HFFc6 (cell line): ENCODE data around the gene XPA. TPM values are rescaled to one million over a fixed set of nuclear protein-coding genes. Genes with fewer than 3 reads are reported as not detected.

Experiments used
- DNase-seq: peaks from one replicate; pipeline ENCODE4 v3.0.0-alpha.2; 2018
- H3K27ac Mint-ChIP-seq: 2 replicates; pipeline ENCODE4 v1.8.0; 2020; ENCODE audit warnings: mild to moderate bottlenecking, mixed read lengths
- H3K27me3 Mint-ChIP-seq: 2 replicates; pipeline ENCODE4 v1.8.0; 2021; ENCODE audit warnings: mild to moderate bottlenecking, moderate library complexity, mixed read lengths; ENCODE audit not compliant: insufficient read depth
- H3K36me3 Mint-ChIP-seq: 2 replicates; pipeline ENCODE4 v1.8.0; 2021; ENCODE audit warnings: low read depth, mixed read lengths
- H3K4me1 Mint-ChIP-seq: 2 replicates; pipeline ENCODE4 v1.8.0; 2020; ENCODE audit warnings: low read depth, mixed read lengths
- H3K4me3 Mint-ChIP-seq: 2 replicates; pipeline ENCODE4 v1.8.0; 2020; ENCODE audit warnings: mild to moderate bottlenecking, moderate library complexity, mixed read lengths
- H3K9me3 Mint-ChIP-seq: 2 replicates; pipeline ENCODE4 v1.8.0; 2020; ENCODE audit warnings: mild to moderate bottlenecking, mixed read lengths
- total RNA-seq, 6 experiments: library from RNA; stranded (reverse); fragmentation: NEBNext Ultra II Directional; extraction: Animal tissue kit (Norgen Biotek cat#: 25700); gene quantifications; 2 replicates in 1 of 6; 3 replicates in 5 of 6; pipeline ENCODE4 v1.2.3, GENCODE V29; 2021
- TF ChIP-seq, protein P1 (sequence below): fragments of 200-600 bp; sonication (generic); IDR thresholded peaks from 2 replicates; pipeline ENCODE4 v1.5.0; 2021; ENCODE audit warnings: antibody characterized with exemption, mild to moderate bottlenecking

XPA gene
- total RNA-seq, 6 experiments from 2014 or later: 6.5 to 10.7 (median 9.6) TPM

DNA sequence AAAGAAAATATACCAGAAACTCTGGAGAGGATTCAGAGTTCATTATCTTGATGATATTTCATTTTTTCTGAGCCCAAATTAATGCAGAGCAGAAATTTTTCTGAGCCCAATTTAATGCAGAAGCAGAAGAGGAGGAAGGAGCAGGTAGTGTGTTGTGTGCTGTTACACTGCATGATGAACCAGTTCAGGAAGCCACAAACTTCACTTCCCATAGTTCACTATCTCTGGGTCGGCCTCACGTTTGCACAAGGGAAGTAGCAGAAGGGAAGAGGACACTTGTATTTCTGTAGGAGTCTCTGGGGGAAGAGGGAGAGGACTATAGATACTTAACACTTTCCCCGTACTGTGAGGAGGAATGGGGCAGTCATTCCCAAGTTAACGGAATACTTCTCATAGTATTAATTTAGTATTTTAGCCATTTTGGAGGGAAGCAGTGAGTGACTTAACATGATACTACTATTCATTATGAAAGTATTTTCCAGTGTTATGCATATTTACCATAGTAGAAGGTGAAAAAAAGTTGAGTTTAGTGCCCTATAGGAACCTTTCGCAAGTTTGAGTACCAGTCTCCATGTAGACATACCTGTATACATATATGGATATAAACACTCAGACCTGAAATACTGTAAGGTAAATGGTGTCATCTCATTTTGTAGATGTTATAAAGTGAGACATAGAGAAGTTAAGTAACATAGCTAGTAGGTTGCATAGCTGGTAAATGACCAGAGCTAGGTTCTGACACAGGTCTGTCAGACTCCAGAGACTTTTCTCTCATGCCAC, 30.0 kb downstream of the XPA start:
- H3K36me3 Mint-ChIP-seq: peaks cover 45% of the 10 kb centered on the region
- H3K4me3 Mint-ChIP-seq: no peak overlapping the region
- peaks cover 14% of the 10 kb centered on the region for H3K4me1 Mint-ChIP-seq
- no peaks in the 10 kb centered on the region for H3K9me3 Mint-ChIP-seq
- TF ChIP-seq, protein P1, sequence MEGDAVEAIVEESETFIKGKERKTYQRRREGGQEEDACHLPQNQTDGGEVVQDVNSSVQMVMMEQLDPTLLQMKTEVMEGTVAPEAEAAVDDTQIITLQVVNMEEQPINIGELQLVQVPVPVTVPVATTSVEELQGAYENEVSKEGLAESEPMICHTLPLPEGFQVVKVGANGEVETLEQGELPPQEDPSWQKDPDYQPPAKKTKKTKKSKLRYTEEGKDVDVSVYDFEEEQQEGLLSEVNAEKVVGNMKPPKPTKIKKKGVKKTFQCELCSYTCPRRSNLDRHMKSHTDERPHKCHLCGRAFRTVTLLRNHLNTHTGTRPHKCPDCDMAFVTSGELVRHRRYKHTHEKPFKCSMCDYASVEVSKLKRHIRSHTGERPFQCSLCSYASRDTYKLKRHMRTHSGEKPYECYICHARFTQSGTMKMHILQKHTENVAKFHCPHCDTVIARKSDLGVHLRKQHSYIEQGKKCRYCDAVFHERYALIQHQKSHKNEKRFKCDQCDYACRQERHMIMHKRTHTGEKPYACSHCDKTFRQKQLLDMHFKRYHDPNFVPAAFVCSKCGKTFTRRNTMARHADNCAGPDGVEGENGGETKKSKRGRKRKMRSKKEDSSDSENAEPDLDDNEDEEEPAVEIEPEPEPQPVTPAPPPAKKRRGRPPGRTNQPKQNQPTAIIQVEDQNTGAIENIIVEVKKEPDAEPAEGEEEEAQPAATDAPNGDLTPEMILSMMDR: no peak
- H3K27ac Mint-ChIP-seq: peak overlapping the region; percentile 30
- DNase-seq: no peak
- H3K27me3 Mint-ChIP-seq: no peaks in the 10 kb centered on the region

DNA sequence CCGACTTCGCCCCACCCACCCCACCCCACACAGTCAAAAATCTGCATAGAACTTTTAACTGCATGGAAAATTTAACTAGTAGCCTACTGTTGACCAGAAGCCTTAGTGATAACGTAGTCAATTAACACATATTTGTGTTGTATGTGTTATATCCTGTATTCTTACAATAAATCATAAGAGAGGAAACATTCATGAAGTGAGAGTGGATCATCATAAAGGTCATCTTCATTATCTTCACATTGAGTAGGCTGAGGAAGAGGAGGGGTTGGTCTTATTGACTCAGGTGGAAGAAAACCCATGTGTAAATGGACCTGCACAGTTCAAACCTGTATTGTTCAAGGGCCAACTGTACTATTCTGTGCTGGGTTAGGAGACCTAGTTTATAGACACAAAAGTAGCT, 31.4 kb downstream of the XPA start:
- Mint-ChIP-seq H3K9me3 (no peaks in the 10 kb centered on the region), H3K4me1 (peaks cover 18% of the 10 kb centered on the region), H3K27ac (no peak overlapping the region), H3K4me3 (no peak overlapping the region), H3K27me3 (no peaks in the 10 kb centered on the region), H3K36me3 (peaks cover 40% of the 10 kb centered on the region)
- no peak for DNase-seq
- TF ChIP-seq, protein P1: no peak

DNA sequence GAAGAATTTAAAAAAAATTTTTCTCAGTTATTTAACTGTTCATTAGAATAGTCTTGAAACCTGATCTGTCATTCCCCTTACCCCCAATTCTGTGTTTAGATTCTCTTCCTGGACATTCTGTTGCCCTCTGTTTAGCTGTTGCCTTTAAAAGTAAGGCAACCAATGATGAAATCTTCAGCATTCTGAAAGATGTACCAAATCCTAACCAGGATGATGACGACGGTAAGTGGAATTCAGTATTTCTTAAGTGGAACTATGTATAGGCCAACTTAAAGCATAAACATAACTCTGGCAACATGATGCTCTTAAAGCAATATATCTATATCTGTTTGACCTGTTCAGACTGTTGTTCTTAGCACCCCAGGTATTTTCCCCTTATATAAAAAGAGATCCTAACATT, 36.3 kb downstream of the XPA start:
- TF ChIP-seq, protein P1: no peak
- DNase-seq: no peak
- Mint-ChIP-seq H3K9me3 (no peaks in the 10 kb centered on the region), H3K4me1 (peaks cover 8% of the 10 kb centered on the region), H3K27ac (no peak overlapping the region; the same call in 1 of the 2 replicates), H3K4me3 (no peak overlapping the region), H3K27me3 (no peaks in the 10 kb centered on the region), H3K36me3 (peaks cover 48% of the 10 kb centered on the region)

DNA sequence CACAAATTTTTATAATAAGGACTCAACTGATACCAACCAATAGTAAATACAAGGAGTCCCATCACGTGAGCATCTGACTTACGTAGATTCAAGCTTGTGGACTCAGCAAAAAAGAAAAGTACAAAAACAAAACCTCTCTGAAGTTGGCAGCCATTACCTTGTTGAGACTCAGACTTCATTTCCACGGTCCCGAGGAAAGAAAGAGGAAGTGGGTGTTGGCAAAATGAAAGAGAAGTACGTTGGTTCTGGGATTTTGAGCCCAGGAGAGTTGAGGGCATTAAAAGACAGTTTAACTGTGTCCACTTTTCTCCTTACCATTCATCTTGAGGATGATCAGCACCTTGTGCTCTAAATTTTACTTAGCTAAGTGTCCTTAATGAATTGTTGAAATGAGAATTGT, 36.8 kb downstream of the XPA start:
- H3K36me3 Mint-ChIP-seq: peaks cover 48% of the 10 kb centered on the region
- H3K27me3 Mint-ChIP-seq: no peaks in the 10 kb centered on the region

DNA sequence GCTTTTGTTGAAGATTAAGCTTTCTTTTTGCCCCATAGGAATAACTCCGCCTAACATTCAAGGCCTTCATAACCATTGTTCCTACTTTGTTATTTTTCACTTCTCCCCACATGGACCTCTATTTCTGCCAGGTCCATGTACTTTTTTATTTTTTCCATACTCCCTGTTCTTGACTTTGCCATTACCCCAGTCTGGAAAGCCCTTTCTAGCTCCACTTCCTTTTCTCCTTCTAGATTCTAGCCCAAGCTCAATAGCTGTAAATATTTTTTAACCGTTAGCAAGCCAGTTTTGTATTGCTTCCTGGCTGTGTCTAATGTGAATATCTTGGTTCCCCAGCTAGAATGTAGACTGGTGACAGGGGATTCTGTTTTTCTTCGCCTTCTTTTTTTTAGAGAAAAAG, 37.4 kb downstream of the XPA start:
- H3K4me3 Mint-ChIP-seq: no peak overlapping the region
- peaks cover 47% of the 10 kb centered on the region for H3K36me3 Mint-ChIP-seq
- TF ChIP-seq, protein P1: no peak
- no peaks in the 10 kb centered on the region for H3K27me3 Mint-ChIP-seq
- H3K4me1 Mint-ChIP-seq: peaks cover 7% of the 10 kb centered on the region; the same call in 1 of the 2 replicates
- H3K27ac Mint-ChIP-seq: no peak overlapping the region
- H3K9me3 Mint-ChIP-seq: no peaks in the 10 kb centered on the region
- no peak for DNase-seq

More for the DNA sequence above, 36.8 kb downstream of the XPA start:
- peak overlapping the region; percentile 24; the same call in 1 of the 2 replicates for H3K27ac Mint-ChIP-seq
- TF ChIP-seq, protein P1: no peak
- peaks cover 7% of the 10 kb centered on the region; the same call in 1 of the 2 replicates for H3K4me1 Mint-ChIP-seq
- no peaks in the 10 kb centered on the region for H3K9me3 Mint-ChIP-seq
- H3K4me3 Mint-ChIP-seq: no peak overlapping the region
- DNase-seq: no peak
